Right lobe of liver (tissue), 6 donors: ENCODE measurements around the gene FOXB2. TPM values are rescaled to one million over a fixed set of nuclear protein-coding genes. Genes with fewer than 3 reads are reported as not detected.
"Not testable (repeated sequence)": the region's sequence is repeated elsewhere in the genome, so short reads cannot be mapped to it uniquely, and the experiment has no call there.

Experiments used
- ATAC-seq, 4 donors: fragments of 200-7000 bp; cut with Tn5 transposase; one replicate each; pipeline ENCODE4 v1.9.1; 2020; ENCODE audit warnings: mild to moderate bottlenecking in 4 of 4, moderate library complexity in 4 of 4
- DNase-seq, 3 donors: peaks; one replicate each; pipeline ENCODE4 v3.0.0-alpha.2; 2020
- H3K27ac ChIP-seq, 3 donors: fragments of 200-600 bp; one replicate each; pipeline ENCODE4 v1.8.0; 2022
- H3K27me3 ChIP-seq, 2 donors: fragments of 200-600 bp; one replicate each; pipeline ENCODE4 v1.8.0; 2022
- H3K36me3 ChIP-seq, 4 donors: fragments of 200-600 bp; sonication (generic) in 1 of 4; one replicate each; pipeline versions ENCODE4 v1.5.1 to v1.8.0; 2017 to 2022; ENCODE audit warnings: control low read depth in 1 of 4
- H3K4me1 ChIP-seq, 4 donors: fragments of 200-600 bp; sonication (generic) in 1 of 4; one replicate each; pipeline versions ENCODE4 v1.5.1 to v1.8.0; 2017 to 2022; ENCODE audit warnings: control low read depth in 1 of 4
- H3K4me3 ChIP-seq, 3 donors: fragments of 200-600 bp; one replicate each; pipeline ENCODE4 v1.8.0; 2022
- H3K9me3 ChIP-seq, 4 donors: fragments of 200-600 bp; sonication (generic) in 1 of 4; one replicate each; pipeline versions ENCODE4 v1.5.1 to v1.8.0; 2017 to 2022; ENCODE audit warnings: control low read depth in 1 of 4
- CTCF ChIP-seq, 4 donors: fragments of 200-600 bp in 3 of 4; fragments of 450-650 bp in 1 of 4; IDR thresholded peaks; one replicate each; pipeline versions ENCODE4 v1.5.1 to v1.8.0; 2016 to 2022; ENCODE audit warnings: antibody characterized with exemption in 4 of 4, mild to moderate bottlenecking in 2 of 4
- POLR2A ChIP-seq: fragments of 450-650 bp; IDR thresholded peaks from one replicate; pipeline ENCODE4 v1.6.1; 2017; ENCODE audit warnings: antibody characterized with exemption, mild to moderate bottlenecking
- WGBS: methylation state at CpG from one replicate; pipeline ENCODE4 v1.1.6; 2018; ENCODE audit warnings: low coverage, low lambda C conversion rate; ENCODE audit not compliant: insufficient coverage; ENCODE audit errors: missing lambda C conversion rate; 5-methylcytosine and 5-hydroxymethylcytosine counted together
- intact Hi-C, 2 donors: fragments of 100-400 bp; cut with DNase I; formaldehyde crosslinking; loops; one replicate each; pipeline versions ENCODE4 v1.11.2 to v1.14.1; 2022
- small RNA-seq, 2 experiments: library from RNA; depleted of rRNA; stranded (forward); fragments of <200 nt; gene quantifications; one replicate each; pipeline ENCODE3, GENCODE V24; 2016
- total RNA-seq, 6 experiments: library from RNA; depleted of rRNA in 2 of 6; stranded (reverse); fragments of >200 nt in 2 of 6; fragmentation: NEBNext Ultra II Directional in 3 of 6; extraction: Animal tissue kit (Norgen Biotek cat#: 25700) in 3 of 6; gene quantifications; one replicate each; pipeline versions ENCODE4 v1.1.0 to v1.2.4, GENCODE V29; 2016 to 2023
- donor health status: DM: no; HTN: yes; CAD: no.
- donor health status: DM: no; HTN: no; CAD: no.
- donor health status: DM: no; HTN: no; CAD: no.
- donor health status: DM: no; HTN: yes; CAD: no.
- donor health status: DM: no; HTN: yes; CAD: no.

Gene FOXB2
- total RNA-seq, 6 experiments from 2014 or later, result not detected

- Histone ChIP-seq H3K4me1 (no peaks in the 10 kb centered on the region), H3K9me3 (no peaks in the 10 kb centered on the region), H3K4me3 (no peak overlapping the region), H3K36me3 (no peaks in the 10 kb centered on the region), H3K27me3 (no peaks in the 10 kb centered on the region), H3K27ac (no peak overlapping the region)
- 69% methylated on average over 7 of the region's 7 CpGs for WGBS
- TF ChIP-seq CTCF (IDR thresholded peaks at IDR 0.05), result no peak
- TF ChIP-seq POLR2A, result no peak
- no peak for DNase-seq
- intact Hi-C loops, result no loop called here
- ATAC-seq, result no peak
Observed at GRCh38 chr9:77040340-77040739, 20.9 kb downstream of the FOXB2 start.

GRCh38 chr9:77043743-77044142 is 24.3 kb downstream of the FOXB2 start:
- intact Hi-C loops, H3K4me1 ChIP-seq, ATAC-seq, H3K9me3 ChIP-seq, DNase-seq, H3K36me3 ChIP-seq, H3K27me3 ChIP-seq, H3K27ac ChIP-seq, H3K4me3 ChIP-seq: not testable (repeated sequence)
- 76% methylated on average over 4 of the region's 4 CpGs for WGBS

- ATAC-seq, H3K4me3 ChIP-seq, H3K36me3 ChIP-seq, intact Hi-C loops, H3K27me3 ChIP-seq, H3K9me3 ChIP-seq, H3K27ac ChIP-seq, H3K4me1 ChIP-seq, DNase-seq: not testable (repeated sequence)
- WGBS, result 80% methylated on average over 1 of the region's 31 CpGs
Observed at GRCh38 chr9:77060681-77061080, 41.2 kb downstream of the FOXB2 start.

- no peaks in the 10 kb centered on the region for H3K36me3 ChIP-seq
- no peak overlapping the region for H3K27ac ChIP-seq
- H3K4me1 ChIP-seq, result no peaks in the 10 kb centered on the region
- no peak for DNase-seq
- 68% methylated on average over 6 of the region's 6 CpGs for WGBS
- TF ChIP-seq CTCF (IDR thresholded peaks at IDR 0.05) (no peak), POLR2A (no peak)
- H3K27me3 ChIP-seq, result no peaks in the 10 kb centered on the region
- no peak overlapping the region for H3K4me3 ChIP-seq
- H3K9me3 ChIP-seq, result no peaks in the 10 kb centered on the region
- no peak for ATAC-seq
- intact Hi-C loops, result no loop called here
Observed at GRCh38 chr9:77063645-77064285, 44.3 kb downstream of the FOXB2 start.

- no peak for DNase-seq
- WGBS, result 20% methylated on average over 1 of the region's 1 CpG
- H3K36me3 ChIP-seq, result no peaks in the 10 kb centered on the region
- H3K27me3 ChIP-seq, result no peaks in the 10 kb centered on the region
- intact Hi-C loops, result no loop called here
- no peak overlapping the region for H3K4me3 ChIP-seq
- no peak for TF ChIP-seq POLR2A
- no peak for TF ChIP-seq CTCF (IDR thresholded peaks at IDR 0.05)
- no peak overlapping the region for H3K27ac ChIP-seq
- no peaks in the 10 kb centered on the region for H3K4me1 ChIP-seq
- no peaks in the 10 kb centered on the region for H3K9me3 ChIP-seq
- no peak for ATAC-seq
Observed at GRCh38 chr9:77066388-77066787, 46.9 kb downstream of the FOXB2 start.

Small RNA genes lying within 50 kb of the gene (small RNA-seq; reads per million reads assigned to genes)
- gene ATP5MFP3, result 0 reads per million in 2 experiments

Other genes with a start within 250 kb of the FOXB2 start
- gene PRUNE2, start 113.5 kb upstream of the FOXB2 start, total RNA-seq, result 1 to 10 TPM; 1.4 to 3.3 (median 2.1) TPM
- gene VPS13A, start 157.9 kb downstream of the FOXB2 start, total RNA-seq, result 10 to 100 TPM; 13.1 to 26.5 (median 20.0) TPM